Measurements from ENCODE around the gene BLNK. TPM values are rescaled to one million over a fixed set of nuclear protein-coding genes. Genes with fewer than 3 reads are reported as not detected.

Gene BLNK
- total RNA-seq, 1 donor: 0.36 TPM

GRCh38 chr10:96168546-96168945 is 102.8 kb downstream of the BLNK start:
- H3K4me2 ChIP-seq (ENCODE audit: insufficient read depth, low read length): no peak overlapping the region
- TF ChIP-seq CTCF (IDR thresholded peaks at IDR 0.05; ENCODE audit: extremely low read depth, low read depth, low read length): no peak
- H3K4me1 ChIP-seq (ENCODE audit: insufficient read depth, low read length): no peaks in the 10 kb centered on the region
- no peaks in the 10 kb centered on the region for H3K36me3 ChIP-seq (ENCODE audit: insufficient read depth, low read length)
- no peaks in the 10 kb centered on the region for H3K27me3 ChIP-seq (ENCODE audit: insufficient read depth, low read length)
- no peak for DNase-seq (ENCODE audit: insufficient read length, low spot score, missing footprints)
- no peak overlapping the region for H3K27ac ChIP-seq (ENCODE audit: low read depth, low read length)
- H2AFZ ChIP-seq (ENCODE audit: low read length): no peak overlapping the region
- no peaks in the 10 kb centered on the region for H4K20me1 ChIP-seq (ENCODE audit: insufficient read depth, low read length)
- no peak overlapping the region for H3K4me3 ChIP-seq (ENCODE audit: insufficient read depth, low read length)
- no peaks in the 10 kb centered on the region for H3K9me3 ChIP-seq (ENCODE audit: low read depth, low read length)
- no peaks in the 10 kb centered on the region for H3K79me2 ChIP-seq (ENCODE audit: insufficient read depth, low read length)

- H3K4me3 ChIP-seq (ENCODE audit: insufficient read depth, low read length): no peak overlapping the region
- no peak for TF ChIP-seq CTCF (IDR thresholded peaks at IDR 0.05; ENCODE audit: extremely low read depth, low read depth, low read length)
- DNase-seq (ENCODE audit: insufficient read length, low spot score, missing footprints): no peak
- no peaks in the 10 kb centered on the region for H4K20me1 ChIP-seq (ENCODE audit: insufficient read depth, low read length)
- H3K4me1 ChIP-seq (ENCODE audit: insufficient read depth, low read length): no peaks in the 10 kb centered on the region
- no peaks in the 10 kb centered on the region for H3K9me3 ChIP-seq (ENCODE audit: low read depth, low read length)
- H3K27me3 ChIP-seq (ENCODE audit: insufficient read depth, low read length): no peaks in the 10 kb centered on the region
- H2AFZ ChIP-seq (ENCODE audit: low read length): no peak overlapping the region
- no peak overlapping the region for H3K27ac ChIP-seq (ENCODE audit: low read depth, low read length)
- H3K79me2 ChIP-seq (ENCODE audit: insufficient read depth, low read length): no peaks in the 10 kb centered on the region
- H3K4me2 ChIP-seq (ENCODE audit: insufficient read depth, low read length): no peak overlapping the region
- H3K36me3 ChIP-seq (ENCODE audit: insufficient read depth, low read length): no peaks in the 10 kb centered on the region
Observed at GRCh38 chr10:96165726-96166125, 105.6 kb downstream of the BLNK start.

GRCh38 chr10:96153070-96153469 is 118.3 kb downstream of the BLNK start:
- no peak overlapping the region for H3K4me2 ChIP-seq (ENCODE audit: insufficient read depth, low read length)
- H3K36me3 ChIP-seq (ENCODE audit: insufficient read depth, low read length): peaks cover 8% of the 10 kb centered on the region
- H3K79me2 ChIP-seq (ENCODE audit: insufficient read depth, low read length): no peaks in the 10 kb centered on the region
- no peak for DNase-seq (ENCODE audit: insufficient read length, low spot score, missing footprints)
- no peak overlapping the region for H3K4me3 ChIP-seq (ENCODE audit: insufficient read depth, low read length)
- H3K27ac ChIP-seq (ENCODE audit: low read depth, low read length): no peak overlapping the region
- no peaks in the 10 kb centered on the region for H3K9me3 ChIP-seq (ENCODE audit: low read depth, low read length)
- peaks cover 5% of the 10 kb centered on the region for H3K4me1 ChIP-seq (ENCODE audit: insufficient read depth, low read length)
- H4K20me1 ChIP-seq (ENCODE audit: insufficient read depth, low read length): no peaks in the 10 kb centered on the region
- no peaks in the 10 kb centered on the region for H3K27me3 ChIP-seq (ENCODE audit: insufficient read depth, low read length)
- no peak for TF ChIP-seq CTCF (IDR thresholded peaks at IDR 0.05; ENCODE audit: extremely low read depth, low read depth, low read length)
- peak overlapping the region; percentile 37 for H2AFZ ChIP-seq (ENCODE audit: low read length)

- Histone ChIP-seq H3K27ac (ENCODE audit: low read depth, low read length) (no peak overlapping the region), H4K20me1 (ENCODE audit: insufficient read depth, low read length) (no peaks in the 10 kb centered on the region), H2AFZ (ENCODE audit: low read length) (no peak overlapping the region), H3K79me2 (ENCODE audit: insufficient read depth, low read length) (no peaks in the 10 kb centered on the region), H3K27me3 (ENCODE audit: insufficient read depth, low read length) (no peaks in the 10 kb centered on the region), H3K36me3 (ENCODE audit: insufficient read depth, low read length) (peaks cover 7% of the 10 kb centered on the region), H3K4me3 (ENCODE audit: insufficient read depth, low read length) (no peak overlapping the region), H3K4me1 (ENCODE audit: insufficient read depth, low read length) (peaks cover 5% of the 10 kb centered on the region), H3K4me2 (ENCODE audit: insufficient read depth, low read length) (no peak overlapping the region), H3K9me3 (ENCODE audit: low read depth, low read length) (no peaks in the 10 kb centered on the region)
- DNase-seq (ENCODE audit: insufficient read length, low spot score, missing footprints): no peak
- TF ChIP-seq CTCF (IDR thresholded peaks at IDR 0.05; ENCODE audit: extremely low read depth, low read depth, low read length): no peak
Observed at GRCh38 chr10:96152437-96152836, 118.9 kb downstream of the BLNK start.

Other genes with a start within 250 kb of the BLNK start
- gene CCNJ, start 228.0 kb downstream of the BLNK start, total RNA-seq: 5.6 and 5.8 TPM in 2 replicates
- 13.4 and 15.6 TPM in 2 replicates for gene ZNF518A, start 141.3 kb downstream of the BLNK start, total RNA-seq
- gene DNTT, start 32.9 kb upstream of the BLNK start, total RNA-seq: not detected in 2 replicates
- gene OPALIN, start 87.4 kb upstream of the BLNK start, total RNA-seq: not detected in 2 replicates
- under 0.01 and 0.36 TPM in 2 replicates for gene TLL2, start 242.4 kb upstream of the BLNK start, total RNA-seq

Data from osteoblast (primary cell).